ENCODE results near the gene COL13A1.

DNA sequence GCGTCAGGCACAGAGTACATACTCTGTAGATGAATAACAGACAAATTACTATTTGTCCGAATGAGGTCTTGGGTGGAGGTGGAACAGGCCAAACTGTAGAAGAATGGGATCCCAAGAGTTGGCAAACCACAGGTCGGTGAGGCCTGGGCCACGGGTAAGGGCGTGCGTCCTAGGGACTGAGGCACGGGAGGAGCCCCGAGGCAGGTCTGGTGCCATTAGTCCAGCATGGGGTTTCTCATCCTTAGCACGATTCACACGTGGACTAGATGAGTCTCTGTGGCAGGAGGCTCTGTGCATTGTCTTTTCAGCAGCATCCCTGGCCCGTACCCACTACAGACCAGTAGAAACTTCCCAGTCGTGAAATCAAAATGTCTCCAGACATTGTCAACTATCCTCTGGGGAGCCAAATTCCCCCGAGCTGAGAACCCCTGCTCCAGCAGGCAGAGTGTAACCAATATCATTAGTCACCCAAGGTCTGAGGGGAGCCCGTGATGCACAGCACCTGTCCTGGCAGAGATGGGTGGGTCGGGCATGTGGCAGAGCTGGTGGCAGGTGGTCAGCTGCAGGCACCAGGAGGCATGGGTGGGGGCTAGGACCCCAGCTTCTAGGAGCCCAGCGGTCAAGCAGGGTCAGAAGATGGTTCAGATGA lies 61.3 kb downstream of the COL13A1 start:
- no peak for TF ChIP-seq POLR2A (IDR thresholded peaks at IDR 0.05; ENCODE audit: extremely low read depth, insufficient read length)
- TF ChIP-seq, protein P1, sequence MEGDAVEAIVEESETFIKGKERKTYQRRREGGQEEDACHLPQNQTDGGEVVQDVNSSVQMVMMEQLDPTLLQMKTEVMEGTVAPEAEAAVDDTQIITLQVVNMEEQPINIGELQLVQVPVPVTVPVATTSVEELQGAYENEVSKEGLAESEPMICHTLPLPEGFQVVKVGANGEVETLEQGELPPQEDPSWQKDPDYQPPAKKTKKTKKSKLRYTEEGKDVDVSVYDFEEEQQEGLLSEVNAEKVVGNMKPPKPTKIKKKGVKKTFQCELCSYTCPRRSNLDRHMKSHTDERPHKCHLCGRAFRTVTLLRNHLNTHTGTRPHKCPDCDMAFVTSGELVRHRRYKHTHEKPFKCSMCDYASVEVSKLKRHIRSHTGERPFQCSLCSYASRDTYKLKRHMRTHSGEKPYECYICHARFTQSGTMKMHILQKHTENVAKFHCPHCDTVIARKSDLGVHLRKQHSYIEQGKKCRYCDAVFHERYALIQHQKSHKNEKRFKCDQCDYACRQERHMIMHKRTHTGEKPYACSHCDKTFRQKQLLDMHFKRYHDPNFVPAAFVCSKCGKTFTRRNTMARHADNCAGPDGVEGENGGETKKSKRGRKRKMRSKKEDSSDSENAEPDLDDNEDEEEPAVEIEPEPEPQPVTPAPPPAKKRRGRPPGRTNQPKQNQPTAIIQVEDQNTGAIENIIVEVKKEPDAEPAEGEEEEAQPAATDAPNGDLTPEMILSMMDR (IDR thresholded peaks at IDR 0.05; ENCODE audit: low read depth, low read length): no peak
